ENCODE results near the gene HIBCH.
"Not testable (repeated sequence)": the region's sequence is repeated elsewhere in the genome, so short reads cannot be mapped to it uniquely, and the experiment has no call there.

Gene HIBCH

DNA sequence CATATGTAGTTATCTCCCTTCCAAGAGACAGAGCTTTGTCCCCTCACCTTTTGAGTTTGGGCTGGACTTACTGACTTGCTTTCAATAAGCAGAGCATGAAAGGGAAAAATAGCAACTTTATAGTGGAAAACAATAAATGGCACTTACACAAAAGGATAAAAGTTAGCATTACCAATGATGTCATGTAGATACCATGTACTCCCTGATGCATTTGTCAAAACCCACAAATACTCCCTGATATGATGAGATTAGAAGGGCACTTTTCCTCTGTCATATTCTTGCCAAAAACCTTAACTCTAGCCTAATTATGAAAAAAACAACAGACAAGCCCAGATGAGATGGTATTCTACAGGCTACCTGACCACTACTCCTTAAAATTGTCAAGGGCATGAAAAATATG is 16.0 kb downstream of the HIBCH start:
- DNase-seq, result no peak

DNA sequence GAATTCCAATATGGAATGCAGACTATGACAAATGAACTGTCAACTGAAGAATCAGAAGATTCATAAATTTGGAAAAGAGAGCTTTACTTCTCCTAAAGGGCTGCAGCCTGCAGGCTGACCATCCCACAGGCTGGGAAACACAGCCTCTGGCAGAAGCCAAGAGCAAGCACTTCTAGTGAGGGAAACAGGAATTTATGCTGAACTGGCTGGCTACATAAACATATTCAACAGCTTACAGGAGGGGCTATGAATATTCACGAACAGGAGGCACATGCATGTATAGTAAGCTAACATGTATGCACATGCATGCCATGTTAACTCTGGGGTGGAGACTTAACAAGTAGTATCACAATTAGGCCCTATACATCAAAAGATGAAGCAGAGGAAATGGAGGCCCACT is 17.6 kb downstream of the HIBCH start:
- DNase-seq, result no peak

DNA sequence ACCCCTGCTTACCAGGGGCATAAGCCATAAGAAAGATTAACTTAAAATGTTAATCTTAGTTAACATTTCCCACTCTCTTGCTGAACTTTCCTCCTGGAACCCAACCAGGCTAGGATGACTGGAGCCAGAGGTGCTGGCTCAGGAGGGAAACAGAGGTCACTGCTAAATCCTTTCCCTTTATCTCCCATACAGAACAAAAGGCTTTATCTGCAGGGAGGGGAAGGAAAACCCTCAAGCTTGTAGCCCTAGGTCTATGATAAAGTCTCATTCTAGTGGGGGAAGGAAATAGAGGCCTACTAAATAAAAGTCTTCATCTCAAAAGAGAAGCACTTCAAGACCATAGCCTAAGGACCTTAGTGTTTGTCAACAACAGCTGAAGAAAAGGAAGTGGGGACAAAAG is 18.6 kb downstream of the HIBCH start:
- no peak for DNase-seq

DNA sequence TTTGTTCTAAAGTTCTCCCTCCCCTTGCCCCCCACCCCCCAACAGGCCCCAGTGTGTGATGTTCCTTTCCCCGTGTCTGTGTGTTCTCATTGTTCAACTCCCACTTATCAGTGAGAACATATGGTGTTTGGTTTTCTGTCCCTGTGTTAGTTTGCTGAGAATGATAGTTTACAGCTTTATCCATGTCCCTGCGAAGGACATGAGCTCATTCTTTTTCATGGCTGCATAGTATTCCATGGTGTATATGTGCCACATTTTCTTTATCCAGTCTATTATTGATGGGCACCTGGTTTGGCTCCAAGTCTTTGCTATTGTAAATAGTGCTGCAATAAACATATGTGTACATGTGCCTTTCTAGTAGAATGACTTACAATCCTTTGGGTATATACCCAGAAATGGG is 21.7 kb downstream of the HIBCH start:
- not testable (repeated sequence) for DNase-seq

DNA sequence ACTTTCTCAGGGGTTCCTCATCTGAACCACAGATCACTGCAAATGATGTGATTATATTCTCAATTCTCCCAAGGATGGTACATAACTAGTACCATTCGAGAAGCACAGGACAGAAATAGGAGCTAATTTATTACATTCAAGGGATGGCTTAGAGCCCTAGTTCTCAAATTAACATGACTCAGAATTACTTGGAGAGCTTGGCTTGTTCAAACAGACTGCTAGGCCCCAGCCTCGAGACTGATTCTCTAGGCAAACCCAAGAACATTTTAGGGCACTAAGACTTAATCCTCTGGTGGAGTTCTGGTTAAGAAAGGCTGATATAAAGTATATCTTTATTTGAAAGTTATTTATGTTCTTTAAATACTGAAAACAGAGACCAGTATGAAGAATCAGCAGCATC is 35.8 kb downstream of the HIBCH start:
- DNase-seq, result no peak

DNA sequence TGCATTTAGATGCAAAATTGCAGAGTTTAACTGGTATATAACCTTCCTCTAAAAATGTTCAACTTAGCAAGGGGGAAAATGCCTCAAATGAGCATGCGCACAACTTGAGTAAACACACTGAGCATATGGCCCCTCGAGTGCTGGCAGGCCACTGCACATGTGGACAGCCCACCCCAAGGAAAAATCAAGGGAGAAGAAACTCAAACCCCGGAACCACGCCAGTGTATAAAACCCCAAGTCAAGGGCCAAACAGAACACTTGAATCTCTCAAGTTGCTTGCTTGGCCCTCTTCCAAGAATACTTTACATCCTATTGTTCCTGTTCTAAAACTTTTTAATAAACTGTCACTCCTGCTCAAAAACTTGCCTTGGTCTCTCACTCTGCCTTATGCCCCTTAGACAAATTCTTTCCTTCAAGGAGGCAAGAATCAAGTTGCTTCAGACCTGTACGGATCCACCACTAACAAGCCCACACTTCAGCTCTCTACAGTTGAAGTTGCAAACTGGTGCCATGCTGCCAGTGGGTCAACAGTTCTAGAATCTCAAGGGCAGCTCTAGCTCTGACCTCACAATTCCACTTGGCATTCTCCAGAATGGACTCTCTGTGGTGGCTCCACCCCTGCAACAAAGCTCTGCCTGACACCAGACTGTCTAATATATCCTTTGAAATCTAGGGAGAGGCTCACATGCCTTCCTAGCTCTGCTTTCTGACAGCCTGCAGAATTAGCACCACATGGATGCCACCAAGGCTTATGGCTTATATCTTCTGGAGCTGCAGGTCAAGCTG is 38.9 kb downstream of the HIBCH start:
- no peak for DNase-seq

DNA sequence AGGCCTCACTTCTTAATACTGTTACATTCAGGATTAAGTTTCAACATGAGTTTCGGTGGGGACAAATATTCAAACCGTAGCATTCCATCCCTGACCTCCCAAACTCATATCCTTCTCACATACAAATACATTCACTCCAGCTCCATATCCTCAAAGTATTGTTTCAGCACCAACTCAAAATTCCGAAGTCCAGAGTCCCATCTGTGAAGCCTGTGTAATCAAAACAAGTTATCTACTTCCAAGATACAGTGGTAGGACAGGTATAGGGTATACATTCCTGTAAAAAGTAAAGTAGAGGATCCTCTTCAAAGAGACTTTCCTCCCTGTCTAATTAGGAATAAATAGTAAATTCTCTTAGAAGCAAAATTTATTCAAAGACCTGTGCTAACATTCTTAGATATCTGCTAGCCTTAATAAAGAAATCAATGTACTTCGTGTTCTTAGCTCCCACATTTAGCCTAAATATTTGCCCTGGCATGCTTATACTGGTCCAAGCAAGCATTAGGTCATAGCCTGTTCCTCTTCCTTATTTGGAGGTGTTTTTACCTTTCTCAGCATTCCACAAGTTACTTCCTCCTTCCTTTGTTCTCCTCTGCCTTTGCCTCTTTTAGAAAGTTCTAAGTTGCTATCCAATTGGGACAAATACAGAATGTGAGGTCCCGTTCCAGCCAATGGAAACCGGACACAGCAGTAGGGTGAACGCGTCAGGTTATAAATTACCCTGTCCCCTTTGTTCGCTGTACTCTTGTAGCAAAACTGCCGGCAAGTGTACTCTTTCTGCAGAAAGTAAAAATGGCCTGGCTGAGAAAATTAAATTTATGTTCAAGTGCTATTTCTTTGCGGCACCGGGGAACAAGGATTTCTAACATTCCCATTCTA is 40.1 kb downstream of the HIBCH start:
- DNase-seq, result not testable (repeated sequence)

DNA sequence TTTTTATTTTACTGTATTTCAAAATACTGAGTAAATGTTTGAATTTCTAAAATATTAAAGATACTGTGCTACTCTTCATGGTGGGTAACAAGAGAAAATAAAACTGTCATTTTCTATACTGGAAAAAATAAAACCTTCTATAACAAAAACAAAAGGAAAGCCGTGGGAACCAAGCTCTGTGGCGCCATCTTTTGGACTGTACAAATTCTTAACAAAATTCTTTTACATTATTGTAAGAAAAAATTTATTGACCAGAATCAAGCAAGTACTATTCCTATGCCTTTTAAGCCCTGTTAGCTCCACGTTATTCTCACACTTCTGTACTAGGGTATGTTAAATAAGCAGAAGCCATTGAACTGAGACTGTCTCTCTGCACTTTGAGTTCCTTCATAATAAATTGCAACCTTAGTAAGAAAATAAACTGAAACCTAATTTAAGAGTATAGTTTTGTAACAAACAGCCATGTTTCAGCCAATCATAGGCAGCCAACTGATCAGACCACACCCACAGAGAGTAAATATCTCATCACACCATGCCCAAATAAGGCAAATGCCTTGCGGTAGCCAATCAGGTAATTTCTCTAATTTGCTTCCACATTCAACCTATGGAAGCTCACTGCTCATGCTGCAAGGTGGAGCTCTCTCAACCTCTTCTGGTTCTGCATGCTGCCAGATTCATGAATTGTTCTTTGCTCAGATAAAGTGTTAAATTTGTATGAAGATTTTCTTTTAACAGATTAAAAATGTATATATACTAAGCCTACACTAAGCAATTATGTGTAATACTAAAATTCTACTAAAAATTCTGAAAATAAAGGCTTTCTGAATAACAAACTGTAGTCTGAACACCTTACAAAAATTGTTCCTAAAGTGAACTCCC is 42.2 kb downstream of the HIBCH start:
- DNase-seq, result no peak

DNA sequence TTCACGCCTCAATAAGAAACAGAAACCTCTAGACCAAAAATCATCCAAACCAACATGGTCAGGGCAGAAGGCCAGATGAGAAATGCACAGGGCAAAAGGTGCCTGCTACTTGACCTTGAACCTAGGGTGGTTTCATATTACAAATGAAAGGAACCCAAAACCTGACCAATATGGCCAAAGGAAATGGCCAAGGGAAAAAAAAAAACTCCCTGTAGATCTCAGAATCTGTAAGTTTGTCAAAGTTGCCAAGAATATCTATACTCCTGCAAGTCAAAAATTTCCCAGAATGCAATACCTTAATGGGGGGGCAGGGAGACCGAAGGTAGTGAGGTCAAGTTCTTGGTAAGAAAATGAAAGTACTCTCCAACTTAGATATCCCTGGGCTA is 47.2 kb downstream of the HIBCH start:
- DNase-seq, result no peak

DNA sequence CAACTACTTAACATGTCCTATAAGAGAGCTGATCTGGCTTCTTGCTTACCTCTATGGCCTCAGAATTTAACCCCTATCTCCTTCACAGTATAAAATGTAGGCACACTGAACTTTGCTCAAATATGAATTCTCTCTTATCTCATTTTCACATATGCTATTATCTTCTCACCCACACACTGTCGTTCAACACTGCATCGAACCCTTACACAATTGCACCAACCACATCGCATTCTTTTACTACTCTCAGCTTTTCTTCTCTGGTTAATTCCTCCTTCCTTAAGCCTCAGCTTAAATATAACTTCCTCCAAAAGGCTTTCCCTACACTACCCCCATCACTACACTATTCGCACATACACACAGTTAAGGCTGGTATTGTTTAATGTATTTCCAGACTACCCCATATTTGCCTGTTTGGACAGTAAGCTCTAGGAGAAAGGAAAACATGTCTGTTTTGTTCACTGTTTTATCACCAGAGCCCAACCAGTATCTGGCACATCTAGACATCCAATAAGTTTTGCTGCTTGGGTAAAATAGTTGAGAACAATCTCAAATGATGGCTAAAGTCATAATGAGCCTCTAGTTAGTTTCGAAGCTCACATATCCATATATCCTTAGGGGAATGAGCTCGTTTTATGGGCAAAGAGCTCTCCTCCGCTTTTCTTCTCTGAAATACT is 47.7 kb downstream of the HIBCH start:
- DNase-seq, result no peak

DNA sequence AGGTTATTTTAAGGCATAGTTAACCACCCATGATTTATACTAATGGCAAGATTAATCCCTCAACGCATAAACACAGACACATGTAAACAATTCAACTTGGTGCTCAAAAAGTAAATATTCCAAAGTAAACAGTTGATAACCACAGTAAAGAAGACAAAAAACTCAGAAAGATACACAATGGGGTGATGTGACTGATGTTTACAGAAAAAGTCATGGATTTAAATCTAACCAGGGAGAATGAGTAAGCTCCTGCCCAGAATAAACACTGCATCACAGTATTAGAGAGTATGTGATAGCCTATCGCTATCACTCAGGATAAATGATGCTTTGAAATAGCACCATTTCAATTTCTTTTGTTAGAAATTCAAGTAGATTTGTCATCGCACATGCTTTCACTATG is 49.3 kb downstream of the HIBCH start:
- no peak for DNase-seq

DNA sequence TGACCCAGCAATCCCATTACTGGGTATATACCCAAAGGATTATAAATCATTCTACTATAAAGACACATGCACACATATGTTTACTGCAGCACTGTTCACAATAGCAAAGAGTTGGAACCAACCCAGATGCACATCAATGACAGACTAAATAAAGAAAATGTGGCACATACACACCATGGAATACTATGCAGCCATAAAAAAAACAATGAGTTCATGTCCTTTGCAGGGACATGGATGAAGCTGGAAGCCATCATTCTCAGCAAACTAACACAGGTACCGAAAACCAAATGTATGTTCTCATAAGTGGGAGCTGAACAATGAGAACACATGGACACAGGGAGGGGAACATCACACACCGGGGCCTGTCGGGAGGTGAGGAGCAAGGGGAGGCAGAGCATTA is 49.9 kb downstream of the HIBCH start:
- DNase-seq, result not testable (repeated sequence)

DNA sequence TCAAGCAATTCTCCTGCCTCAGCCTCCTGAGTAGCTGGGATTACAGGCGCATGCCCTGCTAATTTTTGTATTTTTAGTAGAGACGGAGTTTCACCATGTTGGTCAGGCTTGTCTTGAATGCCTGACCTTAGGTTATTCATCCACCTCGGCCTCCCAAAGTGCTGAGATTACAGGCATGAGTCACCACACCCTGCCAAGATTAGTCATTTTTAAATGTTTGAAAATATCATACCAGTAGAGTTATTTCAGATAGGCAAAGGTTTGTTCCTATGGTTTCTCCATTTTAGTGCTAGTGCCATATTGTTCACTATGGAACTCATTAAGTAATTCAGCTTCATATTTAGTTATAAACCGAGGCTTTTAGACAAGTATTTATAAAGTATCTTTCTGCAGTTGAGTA is 52.3 kb downstream of the HIBCH start:
- DNase-seq, result no peak

DNA sequence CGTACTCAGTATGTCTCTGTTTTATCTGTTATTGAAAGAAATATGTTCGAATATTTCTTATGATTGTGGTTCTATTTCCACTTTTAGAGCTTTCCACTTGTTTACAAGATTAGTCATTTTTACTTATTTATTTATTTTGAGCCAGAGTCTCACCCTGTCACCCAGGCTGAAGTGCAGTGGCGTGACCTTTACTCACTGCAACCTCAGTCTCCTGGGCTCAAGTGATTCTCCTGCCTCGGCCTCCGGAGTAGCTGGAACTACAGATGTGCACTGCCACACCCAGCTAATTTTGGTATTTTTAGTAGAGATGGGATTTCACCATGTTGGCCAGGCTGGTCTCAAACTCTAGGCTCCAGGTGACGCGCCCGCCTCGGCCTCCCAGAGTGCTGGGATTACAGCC is 53.3 kb downstream of the HIBCH start:
- DNase-seq, result no peak

DNA sequence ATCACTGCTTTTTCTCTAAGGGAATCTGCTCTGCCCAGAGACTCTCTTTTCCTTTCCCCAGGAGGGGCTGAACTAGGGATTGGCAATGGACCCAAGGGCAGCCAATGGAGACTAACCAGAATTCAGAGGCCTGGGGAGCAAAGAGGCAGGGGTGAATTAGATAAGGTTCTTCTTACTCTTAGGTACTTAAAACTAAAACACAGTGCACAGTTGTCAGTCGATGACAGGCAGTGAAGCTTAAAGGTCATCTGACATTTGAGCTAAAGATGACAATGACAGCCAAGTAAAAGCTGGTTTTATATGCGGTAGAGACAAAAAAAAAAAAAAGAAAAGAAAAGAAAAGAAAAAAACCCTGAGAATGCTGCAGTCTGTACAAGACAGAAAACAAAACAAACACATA is 57.8 kb downstream of the HIBCH start:
- no peak for DNase-seq

DNA sequence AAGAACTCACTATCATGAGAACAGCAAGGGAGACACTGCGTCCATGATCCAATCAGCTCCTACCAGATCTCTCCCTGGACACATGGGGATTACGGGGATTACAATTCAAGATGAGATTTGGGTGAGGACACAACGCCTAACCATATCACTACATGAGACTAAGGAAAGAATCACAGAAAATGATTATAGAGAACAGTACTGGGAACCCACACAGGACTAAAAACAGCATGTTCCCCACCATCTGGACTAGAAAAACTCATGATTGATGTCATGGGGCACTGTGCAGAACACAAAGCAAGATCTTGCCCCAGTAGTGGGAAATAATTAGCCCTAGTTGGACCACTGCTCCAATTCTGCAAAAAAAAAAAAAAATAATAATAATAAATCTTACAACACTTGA is 63.5 kb downstream of the HIBCH start:
- no peak for DNase-seq

DNA sequence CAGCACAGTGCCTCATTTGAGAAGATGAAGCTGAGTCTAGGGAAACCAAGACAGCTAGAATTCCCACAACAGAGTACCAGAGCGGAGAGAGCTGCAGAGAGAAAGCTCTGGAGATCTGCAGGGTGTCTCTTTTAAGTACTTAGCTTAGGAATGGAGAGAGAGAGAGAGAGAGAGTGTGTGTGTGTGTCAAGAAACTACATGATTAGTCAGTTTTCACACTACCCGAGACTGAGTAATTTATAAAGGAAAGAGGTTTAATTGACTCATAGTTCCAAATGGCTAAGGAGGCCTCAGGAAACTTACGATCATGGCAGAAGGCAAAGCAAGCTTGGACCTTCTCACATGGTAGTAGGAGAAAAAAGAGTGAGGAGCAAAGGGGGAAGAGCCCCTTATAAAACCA is 64.0 kb downstream of the HIBCH start:
- DNase-seq, result no peak

DNA sequence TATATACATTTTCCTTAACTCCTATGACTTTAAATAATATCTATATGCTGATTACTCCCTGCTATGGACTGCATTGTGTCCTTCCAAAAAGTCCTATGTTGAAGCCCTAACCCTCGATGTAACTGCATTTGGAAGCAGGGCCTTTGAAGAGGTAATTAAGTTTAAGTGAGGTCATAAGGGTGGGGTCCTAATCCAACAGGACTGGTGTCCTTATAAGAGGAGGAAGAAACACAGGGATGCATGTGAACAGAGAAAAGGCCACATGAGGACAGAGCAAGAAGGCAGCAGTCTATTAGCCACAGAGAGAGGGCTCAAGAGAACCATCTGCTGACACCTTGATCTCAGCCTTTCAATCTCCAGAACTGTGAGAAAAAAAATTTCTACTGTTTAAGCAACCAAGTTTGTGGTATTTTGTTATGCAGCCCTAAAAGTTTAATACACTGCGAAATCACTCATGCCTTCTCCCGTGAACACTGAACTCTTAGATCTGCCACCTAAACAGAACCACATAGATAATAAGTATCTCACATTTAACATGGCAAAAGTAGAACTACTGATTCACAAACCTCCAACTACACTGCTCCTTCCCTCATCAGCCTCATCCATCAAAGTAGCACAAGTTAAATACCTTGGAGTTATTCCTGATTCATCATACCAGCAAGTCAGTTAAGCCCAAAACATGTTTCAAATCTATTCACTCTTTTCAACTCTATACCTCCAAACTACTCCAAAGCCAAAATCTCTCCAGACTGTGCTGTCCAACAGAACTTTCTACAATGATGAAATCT is 65.4 kb downstream of the HIBCH start:
- DNase-seq, result no peak

DNA sequence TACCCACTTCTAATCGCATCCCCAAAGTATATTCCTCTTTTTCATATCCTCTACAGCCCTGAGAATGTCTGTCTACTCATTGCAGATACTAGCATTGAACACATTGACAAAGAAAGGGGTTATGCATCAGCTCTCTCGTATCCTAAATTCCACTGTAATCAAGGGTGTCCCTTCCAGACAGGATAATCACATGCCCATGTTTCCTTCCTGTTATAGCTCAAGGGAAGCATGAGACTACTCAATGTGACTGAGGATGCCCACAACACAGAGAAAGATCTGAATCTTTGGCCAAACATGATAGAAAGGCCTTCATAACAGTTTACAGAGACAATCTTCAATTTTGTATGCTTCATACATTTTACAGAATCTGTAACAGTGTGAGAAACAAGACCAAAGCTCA is 69.2 kb downstream of the HIBCH start:
- no peak for DNase-seq

DNA sequence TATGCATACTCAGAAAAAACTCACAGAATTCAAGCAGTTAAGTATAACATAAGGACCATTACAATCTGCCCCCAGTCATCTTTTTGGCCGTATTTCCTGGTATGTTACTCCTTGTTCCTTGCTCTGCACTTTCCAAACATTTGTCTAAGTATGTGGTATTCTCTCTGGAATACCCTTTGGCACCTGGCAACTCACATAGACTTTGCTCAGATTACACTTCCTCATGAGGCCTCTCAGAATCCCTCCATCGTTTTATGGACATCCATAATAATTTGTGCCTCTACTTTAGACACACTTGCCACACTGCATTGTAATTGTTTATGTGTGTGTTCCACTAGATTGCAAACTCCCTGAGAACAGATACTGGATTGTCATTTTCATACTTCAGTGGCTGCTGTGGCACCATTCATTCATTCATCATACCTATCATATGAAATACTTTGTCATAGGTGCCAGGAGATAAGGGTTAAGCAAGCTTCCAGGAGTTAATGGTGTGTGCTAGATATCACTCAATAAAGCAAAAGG is 84.0 kb downstream of the HIBCH start:
- no peak for DNase-seq

DNA sequence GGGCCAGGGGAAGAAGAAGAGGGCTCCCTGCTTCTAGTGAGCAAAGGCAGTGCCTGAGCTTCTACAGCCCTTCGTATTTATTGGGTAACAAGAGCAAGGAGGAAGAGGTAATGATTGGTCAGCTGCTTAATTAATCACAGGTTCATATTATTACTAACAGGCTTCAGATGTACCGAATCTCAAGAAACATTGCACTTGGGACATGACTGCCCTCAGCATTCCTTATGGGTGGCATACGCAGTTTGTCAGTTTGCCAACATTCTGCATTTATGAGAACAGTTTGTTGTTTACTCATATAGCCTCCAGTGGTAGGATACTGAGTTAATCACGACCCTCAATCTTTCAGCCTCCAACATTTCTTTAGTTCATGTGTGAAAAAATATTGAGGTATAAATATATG is 84.5 kb downstream of the HIBCH start:
- no peak for DNase-seq

DNA sequence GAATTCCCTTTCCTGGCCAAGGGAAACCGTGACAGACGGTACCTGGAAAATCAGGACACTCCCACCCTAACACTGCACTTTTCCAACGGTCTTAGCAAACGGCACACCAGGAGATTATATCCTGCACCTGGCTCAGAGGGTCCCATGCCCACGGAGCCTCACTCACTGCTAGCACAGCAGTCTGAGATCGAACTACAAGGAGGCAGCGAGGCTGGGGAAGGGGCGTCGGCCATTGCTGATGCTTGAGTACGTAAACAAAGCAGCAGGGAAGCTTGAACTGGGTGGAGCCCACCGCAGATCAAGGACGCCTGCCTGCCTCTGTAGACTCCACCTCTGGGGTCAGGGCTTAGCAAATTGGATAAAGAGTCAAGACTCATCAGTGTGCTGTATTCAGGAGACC is 95.6 kb downstream of the HIBCH start:
- DNase-seq, result not testable (repeated sequence)

Measured in activated gamma-delta T cell (primary cell).